HepG2 (cell line): Measurements from ENCODE around the gene PDPK1. TPM values are rescaled to one million over a fixed set of nuclear protein-coding genes. Genes with fewer than 3 reads are reported as not detected.
A peak's percentile ranks its signal among the peaks of the same experiment; 100 is the strongest.

Experiments used
- ATF2 ChIP-seq: sonication (generic); formaldehyde crosslinking; IDR thresholded peaks from 2 replicates; pipeline ENCODE4 v1.4.0; 2020; ENCODE audit warnings: missing genetic modification reagents
- HMG20A ChIP-seq: IDR thresholded peaks from 2 replicates; pipeline ENCODE4 v1.6.1; 2016; ENCODE audit warnings: borderline replicate concordance
- KLF13 ChIP-seq: sonication (generic); formaldehyde crosslinking; IDR thresholded peaks from 2 replicates; pipeline ENCODE4 v1.4.0; 2020; ENCODE audit warnings: mild to moderate bottlenecking, missing genetic modification reagents
- MAZ ChIP-seq, 2 experiments: sonication (generic) in 1 of 2; formaldehyde crosslinking in 1 of 2; IDR thresholded peaks; 2 replicates each; pipeline versions ENCODE4 v1.5.0 to v1.6.1; 2012 to 2020; ENCODE audit warnings: low read depth in 2 of 2, mild to moderate bottlenecking in 2 of 2, borderline replicate concordance in 1 of 2, improper control_type of control experiment in 1 of 2, low read length in 1 of 2, missing genetic modification reagents in 1 of 2, moderate library complexity in 1 of 2
- NFIC ChIP-seq: IDR thresholded peaks from 2 replicates; pipeline ENCODE4 v1.6.1; 2012; ENCODE audit warnings: mild to moderate bottlenecking, low read length, inconsistent platforms
- POGZ ChIP-seq: sonication (generic); formaldehyde crosslinking; IDR thresholded peaks from 2 replicates; pipeline ENCODE4 v1.4.0; 2020; ENCODE audit warnings: mild to moderate bottlenecking, missing genetic modification reagents
- ZBTB33 ChIP-seq: sonication (generic); formaldehyde crosslinking; IDR thresholded peaks from 2 replicates; pipeline ENCODE4 v1.4.0; 2020; ENCODE audit warnings: missing genetic modification reagents
- ZNF136 ChIP-seq: sonication (generic); formaldehyde crosslinking; IDR thresholded peaks from 2 replicates; pipeline ENCODE4 v1.8.1; 2022; ENCODE audit warnings: low read depth, mild to moderate bottlenecking, moderate library complexity, missing genetic modification reagents
- ZNF619 ChIP-seq: sonication (generic); formaldehyde crosslinking; IDR thresholded peaks from 2 replicates; pipeline ENCODE4 v1.4.0; 2020; ENCODE audit warnings: mild to moderate bottlenecking, missing genetic modification reagents
- ZSCAN31 ChIP-seq: sonication (generic); formaldehyde crosslinking; IDR thresholded peaks from 2 replicates; pipeline ENCODE4 v1.5.0; 2020; ENCODE audit warnings: low read depth, mild to moderate bottlenecking, missing genetic modification reagents
- polyA plus RNA-seq, 8 experiments: library from polyadenylated mRNA; depleted of rRNA in 3 of 8; stranded (reverse) in 7 of 8; unstranded in 1 of 8; fragments of >200 nt; fragmentation: Illumina TruSeq in 4 of 8; extraction: Trizol in 4 of 8; gene quantifications; 2 replicates each; pipeline versions ENCODE4 v1.2.1 to v1.2.3, GENCODE V29; 2011 to 2016; ENCODE audit warnings: low read depth in 4 of 8, missing spikeins in 1 of 8, mixed read lengths in 1 of 8; ENCODE audit not compliant: insufficient read depth in 1 of 8
- total RNA-seq, 5 experiments: library from RNA; depleted of rRNA; stranded (reverse); fragments of >200 nt; fragmentation: Illumina TruSeq; extraction: Trizol; gene quantifications; 2 replicates each; pipeline ENCODE4 v1.2.3, GENCODE V29; 2016; ENCODE audit warnings: low read depth in 1 of 5
- TF ChIP-seq, protein P1 (sequence below): sonication (generic); formaldehyde crosslinking; conservative IDR thresholded peaks from 2 replicates; pipeline ENCODE4 v1.4.0; 2020; ENCODE audit warnings: mild to moderate bottlenecking, missing genetic modification reagents, moderate library complexity
- TF ChIP-seq, protein P2 (sequence below): sonication (generic); formaldehyde crosslinking; IDR thresholded peaks from 2 replicates; pipeline ENCODE4 v1.4.0; 2020; ENCODE audit warnings: missing genetic modification reagents

Gene PDPK1
- total and polyA plus RNA-seq, 2 of the 13 experiments (the other 11 are each of a cell fraction or from before 2014, with no cell fraction given): 59.6 to 129 TPM

DNA sequence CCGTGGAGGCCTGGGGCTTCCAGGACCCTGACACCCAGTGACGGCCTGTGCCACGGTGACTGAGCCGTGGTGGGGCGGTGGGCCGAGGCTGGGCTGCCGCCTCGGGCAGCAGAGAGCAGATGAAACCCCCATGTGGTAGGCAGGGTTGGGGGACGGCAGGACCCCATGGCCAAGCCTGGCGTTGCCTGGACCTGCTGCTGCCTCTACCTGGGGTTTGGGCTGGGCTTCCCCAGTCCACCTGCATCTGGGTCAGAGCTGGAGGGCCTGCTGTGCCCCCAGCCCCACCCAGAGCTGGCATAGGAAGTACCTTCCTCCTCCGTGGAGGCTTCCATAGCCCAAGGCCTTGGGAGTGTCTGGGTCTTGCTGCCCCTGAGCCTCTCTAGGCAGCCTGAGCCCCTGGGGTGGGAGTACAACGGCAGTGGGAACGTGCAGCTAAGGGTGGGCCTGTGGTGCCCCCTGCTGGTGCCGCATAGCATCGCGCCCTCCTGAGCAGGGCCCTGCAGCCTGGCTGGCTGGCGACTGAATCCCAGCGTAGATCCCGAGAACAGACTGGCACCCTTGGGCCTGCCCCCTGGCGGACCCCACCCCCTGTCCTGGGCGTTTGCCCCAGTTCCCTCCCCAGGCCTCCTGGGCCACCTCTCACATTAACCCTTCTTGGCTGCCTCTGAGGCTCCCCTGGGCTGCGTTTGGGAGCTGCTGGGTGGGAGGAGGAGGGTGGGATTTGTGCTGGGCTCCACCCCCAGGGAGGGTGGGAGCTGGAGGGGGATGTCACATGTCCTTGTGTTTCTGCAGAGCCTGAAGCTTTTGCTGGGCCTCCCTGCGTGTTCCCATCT lies 36.7 kb upstream of the PDPK1 start (continued):
- TF ChIP-seq ZBTB33 (CRISPR knock-in tag) (peak; percentile 60), ZSCAN31 (CRISPR knock-in tag) (no peak), ZNF619 (CRISPR knock-in tag) (0 out of 2 replicates have a peak, but pooled peaks have one; percentile 43), ATF2 (CRISPR knock-in tag) (peak; percentile 52; the same call in 1 of the 2 replicates), HMG20A (no peak), POGZ (CRISPR knock-in tag) (no peak), MAZ (IDR thresholded peaks at IDR 0.05; ENCODE audit: borderline replicate concordance, low read depth, low read length) (no peak), MAZ (CRISPR knock-in tag; IDR thresholded peaks at IDR 0.05; ENCODE audit: low read depth) (peak; percentile 67; the same call in 1 of the 2 replicates), NFIC (no peak), ZNF136 (CRISPR knock-in tag) (no peak), KLF13 (CRISPR knock-in tag) (no peak)
- TF ChIP-seq, protein P1, sequence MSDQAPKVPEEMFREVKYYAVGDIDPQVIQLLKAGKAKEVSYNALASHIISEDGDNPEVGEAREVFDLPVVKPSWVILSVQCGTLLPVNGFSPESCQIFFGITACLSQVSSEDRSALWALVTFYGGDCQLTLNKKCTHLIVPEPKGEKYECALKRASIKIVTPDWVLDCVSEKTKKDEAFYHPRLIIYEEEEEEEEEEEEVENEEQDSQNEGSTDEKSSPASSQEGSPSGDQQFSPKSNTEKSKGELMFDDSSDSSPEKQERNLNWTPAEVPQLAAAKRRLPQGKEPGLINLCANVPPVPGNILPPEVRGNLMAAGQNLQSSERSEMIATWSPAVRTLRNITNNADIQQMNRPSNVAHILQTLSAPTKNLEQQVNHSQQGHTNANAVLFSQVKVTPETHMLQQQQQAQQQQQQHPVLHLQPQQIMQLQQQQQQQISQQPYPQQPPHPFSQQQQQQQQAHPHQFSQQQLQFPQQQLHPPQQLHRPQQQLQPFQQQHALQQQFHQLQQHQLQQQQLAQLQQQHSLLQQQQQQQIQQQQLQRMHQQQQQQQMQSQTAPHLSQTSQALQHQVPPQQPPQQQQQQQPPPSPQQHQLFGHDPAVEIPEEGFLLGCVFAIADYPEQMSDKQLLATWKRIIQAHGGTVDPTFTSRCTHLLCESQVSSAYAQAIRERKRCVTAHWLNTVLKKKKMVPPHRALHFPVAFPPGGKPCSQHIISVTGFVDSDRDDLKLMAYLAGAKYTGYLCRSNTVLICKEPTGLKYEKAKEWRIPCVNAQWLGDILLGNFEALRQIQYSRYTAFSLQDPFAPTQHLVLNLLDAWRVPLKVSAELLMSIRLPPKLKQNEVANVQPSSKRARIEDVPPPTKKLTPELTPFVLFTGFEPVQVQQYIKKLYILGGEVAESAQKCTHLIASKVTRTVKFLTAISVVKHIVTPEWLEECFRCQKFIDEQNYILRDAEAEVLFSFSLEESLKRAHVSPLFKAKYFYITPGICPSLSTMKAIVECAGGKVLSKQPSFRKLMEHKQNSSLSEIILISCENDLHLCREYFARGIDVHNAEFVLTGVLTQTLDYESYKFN (CRISPR knock-in tag): 0 out of 2 replicates have a peak, but pooled peaks have one; percentile 16
- TF ChIP-seq, protein P2, sequence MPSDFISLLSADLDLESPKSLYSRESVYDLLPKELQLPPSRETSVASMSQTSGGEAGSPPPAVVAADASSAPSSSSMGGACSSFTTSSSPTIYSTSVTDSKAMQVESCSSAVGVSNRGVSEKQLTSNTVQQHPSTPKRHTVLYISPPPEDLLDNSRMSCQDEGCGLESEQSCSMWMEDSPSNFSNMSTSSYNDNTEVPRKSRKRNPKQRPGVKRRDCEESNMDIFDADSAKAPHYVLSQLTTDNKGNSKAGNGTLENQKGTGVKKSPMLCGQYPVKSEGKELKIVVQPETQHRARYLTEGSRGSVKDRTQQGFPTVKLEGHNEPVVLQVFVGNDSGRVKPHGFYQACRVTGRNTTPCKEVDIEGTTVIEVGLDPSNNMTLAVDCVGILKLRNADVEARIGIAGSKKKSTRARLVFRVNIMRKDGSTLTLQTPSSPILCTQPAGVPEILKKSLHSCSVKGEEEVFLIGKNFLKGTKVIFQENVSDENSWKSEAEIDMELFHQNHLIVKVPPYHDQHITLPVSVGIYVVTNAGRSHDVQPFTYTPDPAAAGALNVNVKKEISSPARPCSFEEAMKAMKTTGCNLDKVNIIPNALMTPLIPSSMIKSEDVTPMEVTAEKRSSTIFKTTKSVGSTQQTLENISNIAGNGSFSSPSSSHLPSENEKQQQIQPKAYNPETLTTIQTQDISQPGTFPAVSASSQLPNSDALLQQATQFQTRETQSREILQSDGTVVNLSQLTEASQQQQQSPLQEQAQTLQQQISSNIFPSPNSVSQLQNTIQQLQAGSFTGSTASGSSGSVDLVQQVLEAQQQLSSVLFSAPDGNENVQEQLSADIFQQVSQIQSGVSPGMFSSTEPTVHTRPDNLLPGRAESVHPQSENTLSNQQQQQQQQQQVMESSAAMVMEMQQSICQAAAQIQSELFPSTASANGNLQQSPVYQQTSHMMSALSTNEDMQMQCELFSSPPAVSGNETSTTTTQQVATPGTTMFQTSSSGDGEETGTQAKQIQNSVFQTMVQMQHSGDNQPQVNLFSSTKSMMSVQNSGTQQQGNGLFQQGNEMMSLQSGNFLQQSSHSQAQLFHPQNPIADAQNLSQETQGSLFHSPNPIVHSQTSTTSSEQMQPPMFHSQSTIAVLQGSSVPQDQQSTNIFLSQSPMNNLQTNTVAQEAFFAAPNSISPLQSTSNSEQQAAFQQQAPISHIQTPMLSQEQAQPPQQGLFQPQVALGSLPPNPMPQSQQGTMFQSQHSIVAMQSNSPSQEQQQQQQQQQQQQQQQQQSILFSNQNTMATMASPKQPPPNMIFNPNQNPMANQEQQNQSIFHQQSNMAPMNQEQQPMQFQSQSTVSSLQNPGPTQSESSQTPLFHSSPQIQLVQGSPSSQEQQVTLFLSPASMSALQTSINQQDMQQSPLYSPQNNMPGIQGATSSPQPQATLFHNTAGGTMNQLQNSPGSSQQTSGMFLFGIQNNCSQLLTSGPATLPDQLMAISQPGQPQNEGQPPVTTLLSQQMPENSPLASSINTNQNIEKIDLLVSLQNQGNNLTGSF (CRISPR knock-in tag): no peak
